Measurements from ENCODE around the gene PURB.

DNA sequence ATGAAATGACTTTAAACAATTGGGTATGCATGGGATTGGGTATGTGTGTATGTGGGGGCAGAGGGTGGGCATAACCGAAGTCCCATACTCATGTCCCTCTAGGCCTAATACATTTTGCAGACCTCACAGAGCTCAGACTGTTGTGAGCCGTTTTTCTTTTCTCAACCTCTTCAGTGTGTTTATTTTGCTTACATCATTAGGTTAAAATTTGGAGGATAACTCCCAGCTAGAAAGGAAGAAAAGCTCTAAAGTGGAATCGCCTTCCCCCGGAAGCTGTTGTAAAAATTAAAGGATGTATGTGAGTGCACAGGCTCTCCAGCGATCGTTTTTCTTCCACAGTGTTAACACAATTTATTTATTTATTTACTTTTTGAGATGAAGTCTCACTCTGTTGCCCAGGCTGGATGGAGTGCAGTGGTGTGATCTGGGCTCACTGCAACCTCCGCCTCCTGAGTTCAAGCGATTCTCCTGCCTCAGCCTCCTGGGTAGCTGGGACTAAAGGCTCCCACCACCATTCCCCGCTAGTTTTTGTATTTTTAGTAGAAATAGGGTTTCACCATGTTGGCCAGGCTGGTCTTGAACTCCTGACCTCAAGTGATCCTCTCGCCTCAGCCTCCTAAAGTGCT, 36.0 kb downstream of the PURB start:
- TF ChIP-seq POLR2AphosphoS5 (IDR thresholded peaks at IDR 0.05; ENCODE audit: borderline replicate concordance, low read depth, low read length) (no peak), EZH2 (IDR thresholded peaks at IDR 0.05) (no peak)

All from SK-N-MC (cell line).